Esophagus muscularis mucosa (tissue), 4 donors: ENCODE data around the gene TRIM46. TPM values are rescaled to one million over a fixed set of nuclear protein-coding genes. Genes with fewer than 3 reads are reported as not detected.
"Not testable (repeated sequence)": the region's sequence is repeated elsewhere in the genome, so short reads cannot be mapped to it uniquely, and the experiment has no call there.

Source experiments
- DNase-seq: peaks from one replicate; pipeline ENCODE4 v3.0.0-alpha.2; 2017; ENCODE audit errors: extremely low spot score
- H3K27ac ChIP-seq, 4 donors: fragments of 200-600 bp; sonication (generic); replicated peaks in 1 of 4; 1 replicate in 3 of 4; 2 replicates in 1 of 4; pipeline ENCODE4 v1.5.1; 2016 to 2019; ENCODE audit warnings: mild to moderate bottlenecking in 1 of 4
- H3K27me3 ChIP-seq, 4 donors: fragments of 200-600 bp; sonication (generic); one replicate each; pipeline versions ENCODE4 v1.5.1 to v1.6.0; 2016 to 2019
- H3K36me3 ChIP-seq, 4 donors: fragments of 200-600 bp; sonication (generic); one replicate each; pipeline ENCODE4 v1.5.1; 2016 to 2019
- H3K4me1 ChIP-seq, 4 donors: fragments of 200-600 bp; sonication (generic); one replicate each; pipeline ENCODE4 v1.5.1; 2016 to 2019
- H3K4me3 ChIP-seq, 4 donors: fragments of 200-600 bp; sonication (generic); 1 replicate in 2 of 4; 2 replicates in 2 of 4; pipeline ENCODE4 v1.5.1; 2016 to 2019; ENCODE audit warnings: mild to moderate bottlenecking in 4 of 4, moderate library complexity in 1 of 4
- H3K9me3 ChIP-seq, 4 donors: fragments of 200-600 bp; sonication (generic); 1 replicate in 3 of 4; 2 replicates in 1 of 4; pipeline ENCODE4 v1.5.1; 2016 to 2019
- CTCF ChIP-seq, 3 experiments: fragments of 200-600 bp in 2 of 3; fragments of 450-650 bp in 1 of 3; sonication (generic) in 2 of 3; IDR thresholded peaks; one replicate each; pipeline ENCODE4 v1.5.1; 2017 to 2019; ENCODE audit warnings: antibody characterized with exemption in 3 of 3, mild to moderate bottlenecking in 2 of 3, moderate library complexity in 1 of 3
- EP300 ChIP-seq: sonication (generic); formaldehyde crosslinking; IDR thresholded peaks from one replicate; pipeline ENCODE4 v1.6.1; 2017; ENCODE audit warnings: antibody characterized with exemption
- POLR2A ChIP-seq: fragments of 450-650 bp; IDR thresholded peaks from one replicate; pipeline ENCODE4 v1.6.1; 2017; ENCODE audit warnings: antibody characterized with exemption, moderate library complexity, mild to moderate bottlenecking, low read depth
- POLR2AphosphoS5 ChIP-seq, 2 donors: sonication (generic); formaldehyde crosslinking; IDR thresholded peaks; one replicate each; pipeline ENCODE4 v1.6.1; 2017; ENCODE audit warnings: antibody characterized with exemption in 2 of 2
- WGBS: methylation state at CpG from one replicate; pipeline ENCODE4 v1.1.5; 2018; 5-methylcytosine and 5-hydroxymethylcytosine counted together
- intact Hi-C: fragments of 100-400 bp; cut with DNase I; formaldehyde crosslinking; loops from one replicate; pipeline ENCODE4 v1.15.1; 2023
- total RNA-seq, 4 donors: library from RNA; depleted of rRNA; stranded (reverse); fragments of >200 nt; gene quantifications; one replicate each; pipeline versions ENCODE4 v1.1.0 to v1.2.1, GENCODE V29; 2016

Gene TRIM46
- total RNA-seq, 4 donors from 2014 or later = 0.13 to 1.7 (median 0.17) TPM; not detected in 1

GRCh38 chr1:155209312-155209721, 35.7 kb downstream of the TRIM46 start:
- Histone ChIP-seq H3K27me3 (no peaks in the 10 kb centered on the region), H3K4me3 (peak overlapping the region; percentile 73 to 96 (median 87)), H3K4me1 (peaks cover 23 to 63% (median 43%) of the 10 kb centered on the region in 4 donors), H3K9me3 (no peaks in the 10 kb centered on the region), H3K36me3 (peaks cover 0 to 32% (median 21%) of the 10 kb centered on the region in 4 donors), H3K27ac (peak overlapping the region; percentile 98 to 100 (median 99))
- 5% methylated on average over 13 of the region's 13 CpGs for WGBS
- TF ChIP-seq POLR2A (no peak), EP300 (no peak), POLR2AphosphoS5 (IDR thresholded peaks at IDR 0.05) (no peak), CTCF (IDR thresholded peaks at IDR 0.05) (no peak)
- no peak for DNase-seq
- intact Hi-C loops = no loop called here

GRCh38 chr1:155210314-155211104, 36.9 kb downstream of the TRIM46 start:
- Histone ChIP-seq H3K9me3 (no peaks in the 10 kb centered on the region), H3K4me3 (no peak overlapping the region), H3K4me1 (peaks cover 23 to 54% (median 43%) of the 10 kb centered on the region in 4 donors), H3K27me3 (no peaks in the 10 kb centered on the region), H3K36me3 (peaks cover 0 to 36% (median 25%) of the 10 kb centered on the region in 4 donors), H3K27ac (peak overlapping the region; percentile 28 to 100 (median 71))
- 70% methylated on average over 4 of the region's 4 CpGs for WGBS
- TF ChIP-seq EP300 (no peak), CTCF (IDR thresholded peaks at IDR 0.05) (no peak), POLR2A (no peak), POLR2AphosphoS5 (IDR thresholded peaks at IDR 0.05) (no peak)
- no peak for DNase-seq
- intact Hi-C loops = no loop called here

- H3K9me3 ChIP-seq, intact Hi-C loops, DNase-seq, H3K4me3 ChIP-seq, H3K27me3 ChIP-seq: not testable (repeated sequence)
- Histone ChIP-seq H3K36me3 (peaks cover 0 to 39% (median 28%) of the 10 kb centered on the region in 4 donors), H3K27ac (peak overlapping the region; percentile 28 to 46 (median 41)), H3K4me1 (peaks cover 22 to 44% (median 36%) of the 10 kb centered on the region in 4 donors)
- TF ChIP-seq POLR2AphosphoS5 (IDR thresholded peaks at IDR 0.05) = peak in 1 of 2 donors; percentile 5
- WGBS = 50% methylated on average over 13 of the region's 13 CpGs
Observed at GRCh38 chr1:155211381-155212050, 37.9 kb downstream of the TRIM46 start.

GRCh38 chr1:155212051-155212440, 38.4 kb downstream of the TRIM46 start:
- intact Hi-C loops, H3K27me3 ChIP-seq, H3K4me3 ChIP-seq, H3K9me3 ChIP-seq, DNase-seq: not testable (repeated sequence)
- H3K27ac ChIP-seq = peak overlapping the region in 3 of 4 donors; percentile 28 to 46 (median 38)
- peaks cover 0 to 39% (median 28%) of the 10 kb centered on the region in 4 donors for H3K36me3 ChIP-seq
- 86% methylated on average over 1 of the region's 7 CpGs for WGBS
- peaks cover 19 to 38% (median 31%) of the 10 kb centered on the region in 4 donors for H3K4me1 ChIP-seq

DNA sequence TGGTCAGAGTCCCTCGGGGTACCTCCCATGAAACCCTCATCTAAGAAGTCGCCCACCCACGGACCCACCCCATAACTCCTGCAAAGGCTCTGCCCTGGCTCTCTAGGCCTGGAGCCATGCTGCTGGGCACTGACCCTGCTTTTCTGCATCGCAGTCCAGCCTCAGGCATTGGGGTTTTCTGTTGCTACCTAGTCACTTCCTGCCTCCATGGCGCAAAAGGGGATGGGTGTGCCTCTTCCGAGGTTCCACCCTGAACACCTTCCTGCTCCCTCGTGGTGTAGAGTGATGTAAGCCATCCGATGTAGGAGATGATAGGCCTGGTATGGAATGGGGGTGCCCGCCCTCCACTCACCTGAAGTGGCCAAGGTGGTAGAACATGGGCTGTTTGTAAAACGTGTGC, 41.1 kb downstream of the TRIM46 start:
- H3K27ac ChIP-seq, DNase-seq, H3K9me3 ChIP-seq, intact Hi-C loops, H3K27me3 ChIP-seq, H3K4me3 ChIP-seq: not testable (repeated sequence)
- H3K4me1 ChIP-seq = peaks cover 7 to 29% (median 23%) of the 10 kb centered on the region in 4 donors
- peaks cover 0 to 39% (median 28%) of the 10 kb centered on the region in 4 donors for H3K36me3 ChIP-seq
- 65% methylated on average over 4 of the region's 10 CpGs for WGBS

GRCh38 chr1:155218854-155219591, 45.4 kb downstream of the TRIM46 start:
- Histone ChIP-seq H3K36me3 (peaks cover 0 to 17% (median 7%) of the 10 kb centered on the region in 4 donors), H3K9me3 (no peaks in the 10 kb centered on the region), H3K4me1 (peaks cover 5 to 14% (median 12%) of the 10 kb centered on the region in 4 donors), H3K27ac (no peak overlapping the region), H3K27me3 (no peaks in the 10 kb centered on the region), H3K4me3 (peak overlapping the region; percentile 15 to 33 (median 28))
- intact Hi-C loops = no loop called here
- TF ChIP-seq CTCF (IDR thresholded peaks at IDR 0.05) (no peak), EP300 (no peak), POLR2AphosphoS5 (IDR thresholded peaks at IDR 0.05) (peak in 1 of 2 donors; percentile 48)
- no peak for DNase-seq
- 35% methylated on average over 7 of the region's 7 CpGs for WGBS
